ENCODE data around the gene VAT1. TPM values are rescaled to one million over a fixed set of nuclear protein-coding genes. Genes with fewer than 3 reads are reported as not detected.

Gene VAT1
- total and polyA plus RNA-seq, 2 of the 13 experiments (the other 11 are each of a cell fraction or from before 2014, with no cell fraction given): 143 to 205 TPM

DNA sequence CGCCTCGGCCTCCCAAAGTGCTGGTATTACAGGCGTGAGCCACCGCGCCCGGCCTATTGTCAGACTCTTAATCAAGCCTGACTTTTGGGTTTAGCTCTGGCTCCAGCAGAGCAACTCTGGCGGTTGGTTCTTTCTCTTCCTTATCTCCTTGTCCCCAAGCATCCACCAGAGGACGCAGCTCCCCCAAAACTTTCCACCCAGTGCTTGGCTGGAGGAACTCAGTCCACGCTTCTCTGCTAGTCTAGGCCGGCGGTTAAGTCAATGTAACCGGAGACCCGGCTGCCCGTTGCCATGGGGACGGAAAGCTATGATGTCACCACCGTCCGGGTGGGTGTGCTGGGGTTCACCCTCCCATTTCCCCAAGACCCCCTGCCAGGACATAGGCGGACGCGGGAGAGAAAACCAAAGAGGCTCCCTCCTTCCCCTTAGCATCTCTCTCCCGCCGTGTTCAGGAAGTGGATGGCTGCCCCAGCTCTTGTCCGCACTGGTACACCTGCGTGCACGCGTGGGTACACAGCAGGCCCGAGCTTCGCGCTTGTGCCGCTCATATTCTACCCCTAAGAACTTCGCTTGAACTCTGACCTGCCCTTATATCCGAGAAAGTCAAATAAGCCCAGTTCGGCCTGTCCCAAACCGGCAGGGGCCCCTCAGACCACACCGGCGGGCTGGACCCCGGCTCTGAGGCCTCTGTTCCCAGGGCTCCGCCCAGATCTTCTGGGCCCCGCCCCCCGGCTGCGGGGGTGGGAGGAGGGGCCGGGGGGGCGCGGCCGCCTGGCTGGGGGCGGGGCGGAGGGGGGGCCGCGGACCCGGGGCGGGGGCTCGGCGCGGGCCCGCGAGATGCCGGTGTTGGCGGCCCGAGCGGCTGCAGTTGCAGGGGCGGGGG is 2.5 kb upstream of the VAT1 start, which contains the start of gene RND2 (continued):
- TF ChIP-seq SRF (IDR thresholded peaks at IDR 0.05; ENCODE audit: low read depth, low read length): peak; percentile 42; the same call in 1 of the 2 replicates
- TF ChIP-seq RFX3 (CRISPR knock-in tag; IDR thresholded peaks at IDR 0.05): peak; percentile 96
- peak; percentile 98 for TF ChIP-seq SMC3 (IDR thresholded peaks at IDR 0.05; ENCODE audit: low read length)
- TF ChIP-seq, protein P1, sequence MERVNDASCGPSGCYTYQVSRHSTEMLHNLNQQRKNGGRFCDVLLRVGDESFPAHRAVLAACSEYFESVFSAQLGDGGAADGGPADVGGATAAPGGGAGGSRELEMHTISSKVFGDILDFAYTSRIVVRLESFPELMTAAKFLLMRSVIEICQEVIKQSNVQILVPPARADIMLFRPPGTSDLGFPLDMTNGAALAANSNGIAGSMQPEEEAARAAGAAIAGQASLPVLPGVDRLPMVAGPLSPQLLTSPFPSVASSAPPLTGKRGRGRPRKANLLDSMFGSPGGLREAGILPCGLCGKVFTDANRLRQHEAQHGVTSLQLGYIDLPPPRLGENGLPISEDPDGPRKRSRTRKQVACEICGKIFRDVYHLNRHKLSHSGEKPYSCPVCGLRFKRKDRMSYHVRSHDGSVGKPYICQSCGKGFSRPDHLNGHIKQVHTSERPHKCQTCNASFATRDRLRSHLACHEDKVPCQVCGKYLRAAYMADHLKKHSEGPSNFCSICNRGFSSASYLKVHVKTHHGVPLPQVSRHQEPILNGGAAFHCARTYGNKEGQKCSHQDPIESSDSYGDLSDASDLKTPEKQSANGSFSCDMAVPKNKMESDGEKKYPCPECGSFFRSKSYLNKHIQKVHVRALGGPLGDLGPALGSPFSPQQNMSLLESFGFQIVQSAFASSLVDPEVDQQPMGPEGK (CRISPR knock-in tag; IDR thresholded peaks at IDR 0.05): peak; percentile 40; the same call in 1 of the 2 replicates
- no peak; the same call in 1 of the 2 replicates for TF ChIP-seq ZNF766 (CRISPR knock-in tag; IDR thresholded peaks at IDR 0.05; ENCODE audit: borderline replicate concordance)
- TF ChIP-seq, protein P2, sequence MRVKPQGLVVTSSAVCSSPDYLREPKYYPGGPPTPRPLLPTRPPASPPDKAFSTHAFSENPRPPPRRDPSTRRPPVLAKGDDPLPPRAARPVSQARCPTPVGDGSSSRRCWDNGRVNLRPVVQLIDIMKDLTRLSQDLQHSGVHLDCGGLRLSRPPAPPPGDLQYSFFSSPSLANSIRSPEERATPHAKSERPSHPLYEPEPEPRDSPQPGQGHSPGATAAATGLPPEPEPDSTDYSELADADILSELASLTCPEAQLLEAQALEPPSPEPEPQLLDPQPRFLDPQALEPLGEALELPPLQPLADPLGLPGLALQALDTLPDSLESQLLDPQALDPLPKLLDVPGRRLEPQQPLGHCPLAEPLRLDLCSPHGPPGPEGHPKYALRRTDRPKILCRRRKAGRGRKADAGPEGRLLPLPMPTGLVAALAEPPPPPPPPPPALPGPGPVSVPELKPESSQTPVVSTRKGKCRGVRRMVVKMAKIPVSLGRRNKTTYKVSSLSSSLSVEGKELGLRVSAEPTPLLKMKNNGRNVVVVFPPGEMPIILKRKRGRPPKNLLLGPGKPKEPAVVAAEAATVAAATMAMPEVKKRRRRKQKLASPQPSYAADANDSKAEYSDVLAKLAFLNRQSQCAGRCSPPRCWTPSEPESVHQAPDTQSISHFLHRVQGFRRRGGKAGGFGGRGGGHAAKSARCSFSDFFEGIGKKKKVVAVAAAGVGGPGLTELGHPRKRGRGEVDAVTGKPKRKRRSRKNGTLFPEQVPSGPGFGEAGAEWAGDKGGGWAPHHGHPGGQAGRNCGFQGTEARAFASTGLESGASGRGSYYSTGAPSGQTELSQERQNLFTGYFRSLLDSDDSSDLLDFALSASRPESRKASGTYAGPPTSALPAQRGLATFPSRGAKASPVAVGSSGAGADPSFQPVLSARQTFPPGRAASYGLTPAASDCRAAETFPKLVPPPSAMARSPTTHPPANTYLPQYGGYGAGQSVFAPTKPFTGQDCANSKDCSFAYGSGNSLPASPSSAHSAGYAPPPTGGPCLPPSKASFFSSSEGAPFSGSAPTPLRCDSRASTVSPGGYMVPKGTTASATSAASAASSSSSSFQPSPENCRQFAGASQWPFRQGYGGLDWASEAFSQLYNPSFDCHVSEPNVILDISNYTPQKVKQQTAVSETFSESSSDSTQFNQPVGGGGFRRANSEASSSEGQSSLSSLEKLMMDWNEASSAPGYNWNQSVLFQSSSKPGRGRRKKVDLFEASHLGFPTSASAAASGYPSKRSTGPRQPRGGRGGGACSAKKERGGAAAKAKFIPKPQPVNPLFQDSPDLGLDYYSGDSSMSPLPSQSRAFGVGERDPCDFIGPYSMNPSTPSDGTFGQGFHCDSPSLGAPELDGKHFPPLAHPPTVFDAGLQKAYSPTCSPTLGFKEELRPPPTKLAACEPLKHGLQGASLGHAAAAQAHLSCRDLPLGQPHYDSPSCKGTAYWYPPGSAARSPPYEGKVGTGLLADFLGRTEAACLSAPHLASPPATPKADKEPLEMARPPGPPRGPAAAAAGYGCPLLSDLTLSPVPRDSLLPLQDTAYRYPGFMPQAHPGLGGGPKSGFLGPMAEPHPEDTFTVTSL (CRISPR knock-in tag; IDR thresholded peaks at IDR 0.05; ENCODE audit: borderline replicate concordance): 0 out of 2 replicates have a peak, but pooled peaks have one; percentile 47
- peak; percentile 90 for TF ChIP-seq ATF7 (IDR thresholded peaks at IDR 0.05)
- TF ChIP-seq ATF7 (CRISPR knock-in tag; IDR thresholded peaks at IDR 0.05): peak; percentile 96
- TF ChIP-seq ZSCAN22 (CRISPR knock-in tag; IDR thresholded peaks at IDR 0.05): no peak
- TF ChIP-seq ZNF607 (CRISPR knock-in tag; IDR thresholded peaks at IDR 0.05; ENCODE audit: borderline replicate concordance): peak; percentile 43; the same call in 1 of the 2 replicates
- peak; percentile 64; the same call in 1 of the 2 replicates for TF ChIP-seq KLF13 (CRISPR knock-in tag; IDR thresholded peaks at IDR 0.05)
- 0 out of 2 replicates have a peak, but pooled peaks have one; percentile 17 for TF ChIP-seq RARA (CRISPR knock-in tag; IDR thresholded peaks at IDR 0.05)
- no peak for TF ChIP-seq TGIF2 (CRISPR knock-in tag; IDR thresholded peaks at IDR 0.05)
- TF ChIP-seq ZNF792 (CRISPR knock-in tag; IDR thresholded peaks at IDR 0.05): peak; percentile 66; the same call in 1 of the 2 replicates
- TF ChIP-seq, protein P3, sequence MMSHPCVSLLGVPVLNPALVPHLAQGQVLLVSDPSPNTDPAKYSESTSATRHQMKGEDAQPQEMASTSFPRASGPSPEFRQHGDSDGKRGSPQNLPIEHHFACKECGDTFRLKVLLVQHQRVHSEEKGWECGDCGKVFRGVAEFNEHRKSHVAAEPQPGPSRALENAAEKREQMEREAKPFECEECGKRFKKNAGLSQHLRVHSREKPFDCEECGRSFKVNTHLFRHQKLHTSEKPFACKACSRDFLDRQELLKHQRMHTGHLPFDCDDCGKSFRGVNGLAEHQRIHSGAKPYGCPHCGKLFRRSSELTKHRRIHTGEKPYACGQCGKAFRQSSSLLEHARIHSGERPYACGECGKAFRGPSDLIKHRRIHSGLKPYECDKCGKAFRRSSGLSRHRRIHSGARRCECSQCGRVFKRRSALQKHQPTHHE (CRISPR knock-in tag; IDR thresholded peaks at IDR 0.05; ENCODE audit: borderline replicate concordance): no peak
- TF ChIP-seq, protein P4, sequence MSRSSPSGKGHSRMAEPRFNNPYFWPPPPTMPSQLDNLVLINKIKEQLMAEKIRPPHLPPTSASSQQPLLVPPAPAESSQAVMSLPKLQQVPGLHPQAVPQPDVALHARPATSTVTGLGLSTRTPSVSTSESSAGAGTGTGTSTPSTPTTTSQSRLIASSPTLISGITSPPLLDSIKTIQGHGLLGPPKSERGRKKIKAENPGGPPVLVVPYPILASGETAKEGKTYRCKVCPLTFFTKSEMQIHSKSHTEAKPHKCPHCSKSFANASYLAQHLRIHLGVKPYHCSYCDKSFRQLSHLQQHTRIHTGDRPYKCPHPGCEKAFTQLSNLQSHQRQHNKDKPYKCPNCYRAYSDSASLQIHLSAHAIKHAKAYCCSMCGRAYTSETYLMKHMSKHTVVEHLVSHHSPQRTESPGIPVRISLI (CRISPR knock-in tag; IDR thresholded peaks at IDR 0.05; ENCODE audit: borderline replicate concordance): peak; percentile 52; the same call in 1 of the 2 replicates
- peak; percentile 70; the same call in 1 of the 2 replicates for TF ChIP-seq ZNF788 (CRISPR knock-in tag; IDR thresholded peaks at IDR 0.05; ENCODE audit: borderline replicate concordance)
- 0 out of 2 replicates have a peak, but pooled peaks have one; percentile 49 for TF ChIP-seq MTA1 (CRISPR knock-in tag; IDR thresholded peaks at IDR 0.05; ENCODE audit: borderline replicate concordance)
- TF ChIP-seq XBP1 (CRISPR knock-in tag; IDR thresholded peaks at IDR 0.05): no peak
